GM12878 (cell line): Measurements from ENCODE around the gene TNFRSF1A. TPM values are rescaled to one million over a fixed set of nuclear protein-coding genes. Genes with fewer than 3 reads are reported as not detected.

Experiments
- ATAC-seq: fragments of 200-7000 bp; cut with Tn5 transposase; 3 replicates; pipeline ENCODE4 v1.9.1; 2020; ENCODE audit warnings: mild to moderate bottlenecking, moderate library complexity
- BruUV-seq: library from RNA; stranded (reverse); fragments of 400-500 nt; replicated peaks from 2 replicates; lab custom pipeline; 2021; lab: Mats Ljungman, UMichigan
- CTCF ChIA-PET: fragments of 300-600 bp; sonication (Branson Sonifier 250); formaldehyde crosslinking; extraction: SDS; loops from one replicate; lab custom pipeline; 2021; ENCODE audit warnings: inconsistent platforms; lab: Yijun Ruan, JAX
- POLR2A ChIA-PET: fragments of 350-600 bp; formaldehyde crosslinking; extraction: SDS; loops from one replicate; lab custom pipeline; 2021; ENCODE audit warnings: inconsistent platforms; lab: Charles Lee
- RAD21 ChIA-PET: fragments of 300-600 bp; sonication (Branson Sonifier 250); formaldehyde crosslinking; loops from one replicate; lab custom pipeline; 2023; ENCODE audit warnings: antibody characterized with exemption; ENCODE audit not compliant: unreplicated experiment; lab: Charles Lee
- SMC1A ChIA-PET: fragments of 300-600 bp; sonication (Branson Sonifier 250); formaldehyde crosslinking; loops from one replicate; lab custom pipeline; 2023; ENCODE audit not compliant: unreplicated experiment, uncharacterized antibody; lab: Charles Lee
- DNase-seq: peaks from one replicate; pipeline ENCODE4 v3.0.0-alpha.2; 2011; ENCODE audit warnings: low read depth, low spot score
- FAIRE-seq: peaks from 3 replicates; lab custom pipeline; 2011; peaks lifted over from hg19 to GRCh38; lab: Jason Lieb, UNC
- H2AFZ ChIP-seq: 2 replicates; pipeline ENCODE4 v1.6.0; 2011; ENCODE audit warnings: low read depth, low read length, control low read depth; ENCODE audit not compliant: control insufficient read depth
- H3K27ac ChIP-seq: 2 replicates; pipeline ENCODE4 v1.5.1; 2011; ENCODE audit warnings: control low read depth; ENCODE audit not compliant: control insufficient read depth, insufficient read depth
- H3K27me3 ChIP-seq, 2 experiments: replicated peaks in 1 of 2; 2 replicates each; pipeline versions ENCODE4 v1.6.0 to v1.6.1; 2011; ENCODE audit warnings: low read length in 1 of 2; ENCODE audit not compliant: control insufficient read depth in 2 of 2, insufficient read depth in 2 of 2
- H3K36me3 ChIP-seq, 2 experiments: 2 replicates each; pipeline ENCODE4 v1.5.1; 2011; ENCODE audit warnings: low read length in 1 of 2; ENCODE audit not compliant: control insufficient read depth in 2 of 2, insufficient read depth in 2 of 2
- H3K4me1 ChIP-seq: 2 replicates; pipeline ENCODE4 v1.6.1; 2011; ENCODE audit warnings: mild to moderate bottlenecking, low read length, moderate library complexity, mixed read lengths; ENCODE audit not compliant: control insufficient read depth, insufficient read depth
- H3K4me2 ChIP-seq: 2 replicates; pipeline ENCODE4 v1.6.0; 2011; ENCODE audit warnings: control low read depth; ENCODE audit not compliant: control insufficient read depth, insufficient read depth
- H3K4me3 ChIP-seq: fragments of 200-600 bp; sonication (generic); 2 replicates; pipeline ENCODE4 v1.5.1; 2016
- H3K79me2 ChIP-seq: 2 replicates; pipeline ENCODE4 v1.6.0; 2011; ENCODE audit warnings: low read length; ENCODE audit not compliant: control insufficient read depth, insufficient read depth
- H3K9ac ChIP-seq: 2 replicates; pipeline ENCODE4 v1.8.0; 2011; ENCODE audit warnings: low read length, control low read depth, mixed read lengths; ENCODE audit not compliant: control insufficient read depth, insufficient read depth
- H3K9me3 ChIP-seq: replicated peaks from 3 replicates; pipeline ENCODE4 v1.5.1; 2011; ENCODE audit warnings: mild to moderate bottlenecking, low read length; ENCODE audit not compliant: control insufficient read depth, insufficient read depth
- H4K20me1 ChIP-seq: 2 replicates; pipeline ENCODE4 v1.6.0; 2011; ENCODE audit not compliant: control insufficient read depth, insufficient read depth
- EP300 ChIP-seq, 2 experiments: fragments of 150-350 bp in 1 of 2; IDR thresholded peaks; 2 replicates each; pipeline ENCODE4 v1.6.1; 2011 to 2012; ENCODE audit warnings: low read depth in 2 of 2, low read length in 2 of 2, borderline replicate concordance in 1 of 2, improper control_type of control experiment in 1 of 2, inconsistent platforms in 1 of 2; ENCODE audit not compliant: control insufficient read depth in 1 of 2
- PRDM15 ChIP-seq: fragments of 450-650 bp; formaldehyde crosslinking; IDR thresholded peaks from 2 replicates; pipeline ENCODE4 v1.4.0; 2020; ENCODE audit warnings: mild to moderate bottlenecking, moderate library complexity
- WGBS: methylation state at CpG from one replicate; pipeline ENCODE4 v1.1.6; 2016; ENCODE audit warnings: low lambda C conversion rate; ENCODE audit not compliant: insufficient replicate concordance, insufficient coverage; ENCODE audit errors: missing lambda C conversion rate; 5-methylcytosine and 5-hydroxymethylcytosine counted together
- in situ Hi-C: fragments of 300-500 bp; cut with MboI; formaldehyde crosslinking; loops from 9 replicates; pipeline ENCODE4 v1.14.3; 2018; ENCODE audit warnings: mixed read lengths
- intact Hi-C: fragments of 100-400 bp; cut with micrococcal nuclease; formaldehyde crosslinking; loops from one replicate; pipeline ENCODE4 v1.14.2; 2022; ENCODE audit not compliant: unreplicated experiment
- polyA plus RNA-seq, 11 experiments: library from polyadenylated mRNA; depleted of rRNA in 4 of 11; unstranded in 6 of 11; stranded (reverse) in 5 of 11; fragments of >200 nt; fragmentation: Nextera tagmentation in 4 of 11; fragmentation: Illumina TruSeq in 1 of 11; extraction: Ambion mirVana in 4 of 11; extraction: Trizol in 1 of 11; gene quantifications; 1 replicate in 1 of 11; 2 replicates in 10 of 11; pipeline versions ENCODE4 v1.2.1 to v1.2.3, GENCODE V29; 2011 to 2016; ENCODE audit warnings: inconsistent platforms in 2 of 11, missing spikeins in 2 of 11, low read depth in 1 of 11
- total RNA-seq, 4 experiments: library from RNA; depleted of rRNA in 3 of 4; stranded (reverse); fragments of >200 nt in 3 of 4; fragmentation: Illumina TruSeq in 1 of 4; extraction: Trizol in 1 of 4; gene quantifications; 2 replicates each; pipeline versions ENCODE4 v1.2.1 to v1.2.3, GENCODE V29; 2013 to 2021

The TNFRSF1A gene
- total and polyA plus RNA-seq, 10 of the 15 experiments (the other 5 are each of a cell fraction or from before 2014, with no cell fraction given): 0.24 to 16.5 (median 13.0) TPM

GRCh38 chr12:6295094-6295811 lies 46.6 kb downstream of the TNFRSF1A start:
- ChIA-PET RAD21 (interaction anchor here (0.5 to 1.8 kb wide), 4 partner anchors 9 to 170 kb away, joined by 3 to 7 read pairs (median 4); no protein-coding TSS in a partner anchor), CTCF (interaction anchor here (0.9 to 2.0 kb wide), 6 partner anchors 9 to 100 kb away, joined by 3 to 8 read pairs (median 8); no protein-coding TSS in a partner anchor), POLR2A (no interaction called here), SMC1A (interaction anchor here (0.5 to 1.2 kb wide), 4 partner anchors 9 to 98 kb away, joined by 3 to 8 read pairs (median 4); no protein-coding TSS in a partner anchor)
- Histone ChIP-seq H3K79me2 (no peaks in the 10 kb centered on the region), H3K4me2 (no peak overlapping the region), H2AFZ (no peak overlapping the region), H3K9me3 (no peaks in the 10 kb centered on the region), H3K36me3 (no peaks in the 10 kb centered on the region), H3K27me3 (no peaks in the 10 kb centered on the region), H3K4me1 (peaks cover 11% of the 10 kb centered on the region), H3K4me3 (no peak overlapping the region), H4K20me1 (no peaks in the 10 kb centered on the region), H3K27ac (no peak overlapping the region), H3K9ac (no peak overlapping the region)
- DNase-seq (no peak), FAIRE-seq (no peak), ATAC-seq (peak; percentile 52)
- 0 out of 4 replicates have a peak, but pooled peaks of 1 of the 2 experiments have one; percentile 27 for TF ChIP-seq EP300 (IDR thresholded peaks at IDR 0.05; ENCODE audit: borderline replicate concordance in 1 of 2, control insufficient read depth in 1 of 2, low read depth in 2 of 2, low read length in 2 of 2)
- TF ChIP-seq PRDM15 (CRISPR knock-in tag): no peak
- intact Hi-C loops: no loop called here
- in situ Hi-C loops: no loop called here
- no TSS peak for BruUV-seq
- 36% methylated on average over 5 of the region's 5 CpGs for WGBS
